ENCODE results near the gene ZSCAN26. TPM values are rescaled to one million over a fixed set of nuclear protein-coding genes. Genes with fewer than 3 reads are reported as not detected.

ZSCAN26 gene
- total RNA-seq, 1 donor from 2014 or later, result 40.5 TPM

DNA sequence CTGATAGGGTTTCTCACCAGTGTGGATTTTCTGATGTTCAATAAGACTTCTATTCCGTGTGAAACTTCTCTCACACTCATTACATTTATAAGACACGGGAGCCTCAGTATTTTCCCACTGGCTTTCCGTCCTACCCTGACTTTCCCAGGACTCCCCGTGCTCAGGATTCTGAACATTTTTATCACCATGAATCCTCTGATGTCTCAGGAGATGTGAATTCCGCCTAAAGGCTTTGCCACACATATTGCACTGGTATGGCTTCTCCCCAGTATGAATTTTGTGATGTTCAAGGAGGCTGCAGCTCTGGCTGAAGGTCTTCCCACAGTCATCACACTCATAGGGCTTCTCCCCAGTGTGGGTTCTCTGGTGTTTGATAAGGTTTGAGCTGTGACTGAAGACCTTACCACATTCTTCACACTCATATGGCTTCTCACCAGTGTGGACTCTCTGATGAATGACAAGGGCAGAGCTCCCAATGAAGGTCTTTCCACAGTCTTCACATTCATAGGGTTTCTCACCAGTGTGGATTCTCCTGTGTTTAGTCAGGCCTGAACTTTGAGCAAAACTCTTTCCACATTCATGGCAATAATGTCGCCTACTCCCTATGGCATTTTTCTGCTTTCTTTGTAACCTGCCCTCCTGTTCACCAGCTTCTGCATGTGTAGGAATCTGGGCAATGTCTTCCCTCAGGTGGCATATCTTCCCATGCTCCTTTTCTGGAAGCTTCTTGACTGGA is 21.6 kb upstream of the ZSCAN26 start:
- H3K9me3 Mint-ChIP-seq, result no peaks in the 10 kb centered on the region
- Histone ChIP-seq H3K9ac (no peak overlapping the region), H3K36me3 (peaks cover 3% of the 10 kb centered on the region), H3K9me3 (ENCODE audit: low read depth) (no peaks in the 10 kb centered on the region), H3K4me3 (no peak overlapping the region), H3K4me2 (no peak overlapping the region), H2AFZ (replicated peaks) (no peak overlapping the region), H3K79me2 (ENCODE audit: low read depth) (peaks cover 9% of the 10 kb centered on the region), H3F3A (ENCODE audit: low read depth) (peaks cover 6% of the 10 kb centered on the region), H3K4me1 (no peaks in the 10 kb centered on the region), H3K27ac (no peak overlapping the region), H3K27me3 (no peaks in the 10 kb centered on the region), H4K20me1 (ENCODE audit: low read depth) (no peaks in the 10 kb centered on the region)
- H3K27ac Mint-ChIP-seq, result no peak overlapping the region
- H3K4me1 Mint-ChIP-seq, result no peaks in the 10 kb centered on the region
- H3K27me3 Mint-ChIP-seq (ENCODE audit: insufficient read depth, low read depth), result no peaks in the 10 kb centered on the region
- peaks cover 19% of the 10 kb centered on the region for H3K36me3 Mint-ChIP-seq
- DNase-seq (ENCODE audit: low spot score), result no peak
- no peak overlapping the region for H3K4me3 Mint-ChIP-seq
- TF ChIP-seq EZH2 (IDR thresholded peaks at IDR 0.05), result no peak
- TF ChIP-seq EZH2phosphoT487 (IDR thresholded peaks at IDR 0.05), result no peak
- TF ChIP-seq, protein P1, sequence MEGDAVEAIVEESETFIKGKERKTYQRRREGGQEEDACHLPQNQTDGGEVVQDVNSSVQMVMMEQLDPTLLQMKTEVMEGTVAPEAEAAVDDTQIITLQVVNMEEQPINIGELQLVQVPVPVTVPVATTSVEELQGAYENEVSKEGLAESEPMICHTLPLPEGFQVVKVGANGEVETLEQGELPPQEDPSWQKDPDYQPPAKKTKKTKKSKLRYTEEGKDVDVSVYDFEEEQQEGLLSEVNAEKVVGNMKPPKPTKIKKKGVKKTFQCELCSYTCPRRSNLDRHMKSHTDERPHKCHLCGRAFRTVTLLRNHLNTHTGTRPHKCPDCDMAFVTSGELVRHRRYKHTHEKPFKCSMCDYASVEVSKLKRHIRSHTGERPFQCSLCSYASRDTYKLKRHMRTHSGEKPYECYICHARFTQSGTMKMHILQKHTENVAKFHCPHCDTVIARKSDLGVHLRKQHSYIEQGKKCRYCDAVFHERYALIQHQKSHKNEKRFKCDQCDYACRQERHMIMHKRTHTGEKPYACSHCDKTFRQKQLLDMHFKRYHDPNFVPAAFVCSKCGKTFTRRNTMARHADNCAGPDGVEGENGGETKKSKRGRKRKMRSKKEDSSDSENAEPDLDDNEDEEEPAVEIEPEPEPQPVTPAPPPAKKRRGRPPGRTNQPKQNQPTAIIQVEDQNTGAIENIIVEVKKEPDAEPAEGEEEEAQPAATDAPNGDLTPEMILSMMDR (IDR thresholded peaks at IDR 0.05), result no peak

DNA sequence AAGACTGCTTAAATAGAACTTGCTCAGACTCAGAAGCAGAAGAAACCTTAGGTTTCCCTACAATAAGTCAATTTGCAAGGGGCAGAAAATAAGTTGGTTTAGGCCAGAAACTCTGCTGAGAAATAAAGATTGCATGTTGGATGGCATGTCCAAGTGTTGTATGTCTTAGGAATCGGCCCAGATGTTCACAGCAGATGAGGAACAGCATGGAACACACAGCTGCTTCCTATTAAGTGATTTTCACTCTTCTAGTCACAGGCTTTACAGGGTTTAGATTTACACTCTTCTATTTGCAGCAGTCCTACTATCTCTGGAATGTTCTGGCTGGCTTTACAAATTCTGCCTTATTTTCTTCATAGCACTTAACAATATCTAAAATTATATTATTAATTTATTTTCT is 18.0 kb upstream of the ZSCAN26 start:
- H3K4me2 ChIP-seq, result no peak overlapping the region
- no peak for DNase-seq (ENCODE audit: low spot score)
- H3K36me3 ChIP-seq, result peaks cover 3% of the 10 kb centered on the region
- H3K27ac ChIP-seq, result no peak overlapping the region
- H3K79me2 ChIP-seq (ENCODE audit: low read depth), result peaks cover 24% of the 10 kb centered on the region
- Mint-ChIP-seq H3K27me3 (ENCODE audit: insufficient read depth, low read depth) (no peaks in the 10 kb centered on the region), H3K27ac (no peak overlapping the region), H3K9me3 (no peaks in the 10 kb centered on the region), H3K4me1 (peaks cover 11% of the 10 kb centered on the region), H3K36me3 (peaks cover 19% of the 10 kb centered on the region), H3K4me3 (no peak overlapping the region)
- no peak overlapping the region for H2AFZ ChIP-seq (replicated peaks)
- no peaks in the 10 kb centered on the region for H3K27me3 ChIP-seq
- H3K9ac ChIP-seq, result no peak overlapping the region
- peaks cover 8% of the 10 kb centered on the region for H3K4me1 ChIP-seq
- H3K4me3 ChIP-seq, result no peak overlapping the region
- no peaks in the 10 kb centered on the region for H4K20me1 ChIP-seq (ENCODE audit: low read depth)
- no peaks in the 10 kb centered on the region for H3F3A ChIP-seq (ENCODE audit: low read depth)
- no peaks in the 10 kb centered on the region for H3K9me3 ChIP-seq (ENCODE audit: low read depth)
- TF ChIP-seq EZH2phosphoT487 (IDR thresholded peaks at IDR 0.05) (no peak), EZH2 (IDR thresholded peaks at IDR 0.05) (no peak)
- TF ChIP-seq, protein P1 (IDR thresholded peaks at IDR 0.05), result no peak

DNA sequence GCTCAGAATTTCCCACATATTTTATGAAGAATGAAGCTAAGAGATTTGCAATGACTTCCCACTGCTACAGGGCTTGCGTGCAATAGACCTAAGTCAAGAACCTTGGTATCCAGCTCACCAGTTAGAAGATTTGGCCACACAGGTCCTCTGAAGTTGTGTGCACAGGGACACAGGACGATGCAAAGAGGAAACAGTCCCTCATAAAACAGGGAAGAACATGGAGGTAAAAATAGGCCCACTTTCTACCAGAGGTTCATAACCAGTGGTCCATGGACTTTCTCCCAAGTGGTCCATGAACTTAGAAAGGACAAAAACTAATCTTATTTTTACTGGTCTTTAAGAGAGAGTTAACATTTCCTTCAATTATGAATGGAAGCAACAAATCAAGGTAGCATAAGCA is 16.2 kb upstream of the ZSCAN26 start:
- no peak overlapping the region for H3K27ac Mint-ChIP-seq
- peaks cover 4% of the 10 kb centered on the region for H3K27me3 ChIP-seq
- H3K4me2 ChIP-seq, result peak overlapping the region; percentile 80
- H4K20me1 ChIP-seq (ENCODE audit: low read depth), result no peaks in the 10 kb centered on the region
- H3F3A ChIP-seq (ENCODE audit: low read depth), result no peaks in the 10 kb centered on the region
- H3K9ac ChIP-seq, result peak overlapping the region; percentile 70
- no peaks in the 10 kb centered on the region for H3K9me3 Mint-ChIP-seq
- peaks cover 11% of the 10 kb centered on the region for H3K4me1 Mint-ChIP-seq
- no peak for DNase-seq (ENCODE audit: low spot score)
- no peaks in the 10 kb centered on the region for H3K9me3 ChIP-seq (ENCODE audit: low read depth)
- peak overlapping the region; percentile 84 for H3K4me3 Mint-ChIP-seq
- H3K79me2 ChIP-seq (ENCODE audit: low read depth), result peaks cover 24% of the 10 kb centered on the region
- H3K36me3 Mint-ChIP-seq, result peaks cover 10% of the 10 kb centered on the region
- H3K36me3 ChIP-seq, result peaks cover 3% of the 10 kb centered on the region
- H3K27me3 Mint-ChIP-seq (ENCODE audit: insufficient read depth, low read depth), result no peaks in the 10 kb centered on the region
- H3K4me1 ChIP-seq, result peaks cover 8% of the 10 kb centered on the region
- H2AFZ ChIP-seq (replicated peaks), result no peak overlapping the region
- TF ChIP-seq EZH2 (IDR thresholded peaks at IDR 0.05) (no peak), EZH2phosphoT487 (IDR thresholded peaks at IDR 0.05) (no peak)
- TF ChIP-seq, protein P1 (IDR thresholded peaks at IDR 0.05), result no peak
- no peak overlapping the region for H3K27ac ChIP-seq
- H3K4me3 ChIP-seq, result peak overlapping the region; percentile 68

Measured in neural progenitor cell (in vitro differentiated cells).